WTC11 (cell line): ENCODE measurements around the gene ZNF626.
A peak's percentile ranks its signal among the peaks of the same experiment; 100 is the strongest.

ENCODE experiments used
- MYBL2 ChIP-seq: sonication (generic); formaldehyde crosslinking; IDR thresholded peaks from 2 replicates; pipeline ENCODE4 v1.8.1; 2023; ENCODE audit warnings: mild to moderate bottlenecking, moderate library complexity, missing genetic modification reagents
- NR3C1 ChIP-seq: sonication (generic); formaldehyde crosslinking; conservative IDR thresholded peaks from 2 replicates; pipeline ENCODE4 v1.8.1; 2023; ENCODE audit warnings: low read depth, mild to moderate bottlenecking, missing genetic modification reagents
- SMAD3 ChIP-seq: sonication (generic); formaldehyde crosslinking; IDR thresholded peaks from 2 replicates; pipeline ENCODE4 v1.8.0; 2022; ENCODE audit warnings: missing genetic modification reagents, mild to moderate bottlenecking, borderline replicate concordance
- TEAD1 ChIP-seq: sonication (generic); formaldehyde crosslinking; IDR thresholded peaks from 2 replicates; pipeline ENCODE4 v1.8.0; 2022; ENCODE audit warnings: mild to moderate bottlenecking, missing genetic modification reagents
- ZNF138 ChIP-seq: sonication (generic); formaldehyde crosslinking; conservative IDR thresholded peaks from 2 replicates; pipeline ENCODE4 v1.8.1; 2022; ENCODE audit warnings: mild to moderate bottlenecking, moderate library complexity, missing genetic modification reagents
- ZNF263 ChIP-seq: sonication (generic); formaldehyde crosslinking; IDR thresholded peaks from 2 replicates; pipeline ENCODE4 v1.8.1; 2022; ENCODE audit warnings: low read depth, mild to moderate bottlenecking, moderate library complexity, missing genetic modification reagents
- TF ChIP-seq, protein P1 (sequence below): sonication (generic); formaldehyde crosslinking; IDR thresholded peaks from 2 replicates; pipeline ENCODE4 v1.8.0; 2022; ENCODE audit warnings: missing genetic modification reagents
- TF ChIP-seq, protein P2 (sequence below): fragments of 200-600 bp; IDR thresholded peaks from 2 replicates; pipeline ENCODE4 v1.8.0; 2022; ENCODE audit warnings: antibody characterized with exemption
- TF ChIP-seq, protein P3 (sequence below): sonication (generic); formaldehyde crosslinking; IDR thresholded peaks from 2 replicates; pipeline ENCODE4 v1.8.1; 2023; ENCODE audit warnings: mild to moderate bottlenecking, missing genetic modification reagents, moderate library complexity
- TF ChIP-seq, protein P4 (sequence below): sonication (generic); formaldehyde crosslinking; conservative IDR thresholded peaks from 2 replicates; pipeline ENCODE4 v1.8.1; 2023; ENCODE audit warnings: mild to moderate bottlenecking, low read depth, missing genetic modification reagents, moderate library complexity

DNA sequence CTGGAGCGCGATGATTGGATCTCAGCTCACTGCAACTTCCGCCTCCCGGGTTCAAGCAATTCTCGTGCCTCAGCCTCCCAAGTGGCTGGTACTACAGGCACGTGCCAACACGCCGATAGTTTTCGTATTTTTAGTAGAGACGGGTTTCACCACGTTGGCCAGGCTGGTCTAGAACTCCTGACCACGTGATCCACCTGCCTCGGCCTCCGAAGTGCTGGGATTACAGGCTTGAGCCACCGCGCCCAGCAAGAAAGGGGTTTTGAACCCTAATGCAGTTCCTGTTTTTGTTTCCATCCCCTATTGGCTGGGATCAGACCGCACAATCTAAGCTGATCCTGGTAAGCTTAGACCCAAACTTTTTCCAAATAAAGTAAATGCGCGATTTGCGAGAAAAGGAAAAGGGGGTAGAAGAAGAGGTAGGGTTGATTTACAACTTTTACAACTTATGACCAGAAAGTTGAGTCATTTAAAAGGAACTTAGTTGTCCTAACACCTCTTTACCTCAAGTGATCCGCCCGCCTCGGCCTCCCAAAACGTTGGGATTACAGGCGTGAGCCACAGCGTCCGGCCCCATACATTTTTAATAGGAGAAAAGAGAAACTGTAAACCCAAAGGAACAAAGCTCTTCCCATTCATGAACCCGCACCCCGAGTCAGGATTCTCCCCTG is 764 bp downstream of the ZNF626 start:
- TF ChIP-seq, protein P1, sequence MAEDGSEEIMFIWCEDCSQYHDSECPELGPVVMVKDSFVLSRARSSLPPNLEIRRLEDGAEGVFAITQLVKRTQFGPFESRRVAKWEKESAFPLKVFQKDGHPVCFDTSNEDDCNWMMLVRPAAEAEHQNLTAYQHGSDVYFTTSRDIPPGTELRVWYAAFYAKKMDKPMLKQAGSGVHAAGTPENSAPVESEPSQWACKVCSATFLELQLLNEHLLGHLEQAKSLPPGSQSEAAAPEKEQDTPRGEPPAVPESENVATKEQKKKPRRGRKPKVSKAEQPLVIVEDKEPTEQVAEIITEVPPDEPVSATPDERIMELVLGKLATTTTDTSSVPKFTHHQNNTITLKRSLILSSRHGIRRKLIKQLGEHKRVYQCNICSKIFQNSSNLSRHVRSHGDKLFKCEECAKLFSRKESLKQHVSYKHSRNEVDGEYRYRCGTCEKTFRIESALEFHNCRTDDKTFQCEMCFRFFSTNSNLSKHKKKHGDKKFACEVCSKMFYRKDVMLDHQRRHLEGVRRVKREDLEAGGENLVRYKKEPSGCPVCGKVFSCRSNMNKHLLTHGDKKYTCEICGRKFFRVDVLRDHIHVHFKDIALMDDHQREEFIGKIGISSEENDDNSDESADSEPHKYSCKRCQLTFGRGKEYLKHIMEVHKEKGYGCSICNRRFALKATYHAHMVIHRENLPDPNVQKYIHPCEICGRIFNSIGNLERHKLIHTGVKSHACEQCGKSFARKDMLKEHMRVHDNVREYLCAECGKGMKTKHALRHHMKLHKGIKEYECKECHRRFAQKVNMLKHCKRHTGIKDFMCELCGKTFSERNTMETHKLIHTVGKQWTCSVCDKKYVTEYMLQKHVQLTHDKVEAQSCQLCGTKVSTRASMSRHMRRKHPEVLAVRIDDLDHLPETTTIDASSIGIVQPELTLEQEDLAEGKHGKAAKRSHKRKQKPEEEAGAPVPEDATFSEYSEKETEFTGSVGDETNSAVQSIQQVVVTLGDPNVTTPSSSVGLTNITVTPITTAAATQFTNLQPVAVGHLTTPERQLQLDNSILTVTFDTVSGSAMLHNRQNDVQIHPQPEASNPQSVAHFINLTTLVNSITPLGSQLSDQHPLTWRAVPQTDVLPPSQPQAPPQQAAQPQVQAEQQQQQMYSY (CRISPR knock-in tag): no peak
- TF ChIP-seq, protein P2, sequence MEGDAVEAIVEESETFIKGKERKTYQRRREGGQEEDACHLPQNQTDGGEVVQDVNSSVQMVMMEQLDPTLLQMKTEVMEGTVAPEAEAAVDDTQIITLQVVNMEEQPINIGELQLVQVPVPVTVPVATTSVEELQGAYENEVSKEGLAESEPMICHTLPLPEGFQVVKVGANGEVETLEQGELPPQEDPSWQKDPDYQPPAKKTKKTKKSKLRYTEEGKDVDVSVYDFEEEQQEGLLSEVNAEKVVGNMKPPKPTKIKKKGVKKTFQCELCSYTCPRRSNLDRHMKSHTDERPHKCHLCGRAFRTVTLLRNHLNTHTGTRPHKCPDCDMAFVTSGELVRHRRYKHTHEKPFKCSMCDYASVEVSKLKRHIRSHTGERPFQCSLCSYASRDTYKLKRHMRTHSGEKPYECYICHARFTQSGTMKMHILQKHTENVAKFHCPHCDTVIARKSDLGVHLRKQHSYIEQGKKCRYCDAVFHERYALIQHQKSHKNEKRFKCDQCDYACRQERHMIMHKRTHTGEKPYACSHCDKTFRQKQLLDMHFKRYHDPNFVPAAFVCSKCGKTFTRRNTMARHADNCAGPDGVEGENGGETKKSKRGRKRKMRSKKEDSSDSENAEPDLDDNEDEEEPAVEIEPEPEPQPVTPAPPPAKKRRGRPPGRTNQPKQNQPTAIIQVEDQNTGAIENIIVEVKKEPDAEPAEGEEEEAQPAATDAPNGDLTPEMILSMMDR: no peak
- TF ChIP-seq ZNF138 (CRISPR knock-in tag): no peak
- TF ChIP-seq, protein P3, sequence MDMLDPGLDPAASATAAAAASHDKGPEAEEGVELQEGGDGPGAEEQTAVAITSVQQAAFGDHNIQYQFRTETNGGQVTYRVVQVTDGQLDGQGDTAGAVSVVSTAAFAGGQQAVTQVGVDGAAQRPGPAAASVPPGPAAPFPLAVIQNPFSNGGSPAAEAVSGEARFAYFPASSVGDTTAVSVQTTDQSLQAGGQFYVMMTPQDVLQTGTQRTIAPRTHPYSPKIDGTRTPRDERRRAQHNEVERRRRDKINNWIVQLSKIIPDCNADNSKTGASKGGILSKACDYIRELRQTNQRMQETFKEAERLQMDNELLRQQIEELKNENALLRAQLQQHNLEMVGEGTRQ (CRISPR knock-in tag): peak; percentile 82
- TF ChIP-seq, protein P4, sequence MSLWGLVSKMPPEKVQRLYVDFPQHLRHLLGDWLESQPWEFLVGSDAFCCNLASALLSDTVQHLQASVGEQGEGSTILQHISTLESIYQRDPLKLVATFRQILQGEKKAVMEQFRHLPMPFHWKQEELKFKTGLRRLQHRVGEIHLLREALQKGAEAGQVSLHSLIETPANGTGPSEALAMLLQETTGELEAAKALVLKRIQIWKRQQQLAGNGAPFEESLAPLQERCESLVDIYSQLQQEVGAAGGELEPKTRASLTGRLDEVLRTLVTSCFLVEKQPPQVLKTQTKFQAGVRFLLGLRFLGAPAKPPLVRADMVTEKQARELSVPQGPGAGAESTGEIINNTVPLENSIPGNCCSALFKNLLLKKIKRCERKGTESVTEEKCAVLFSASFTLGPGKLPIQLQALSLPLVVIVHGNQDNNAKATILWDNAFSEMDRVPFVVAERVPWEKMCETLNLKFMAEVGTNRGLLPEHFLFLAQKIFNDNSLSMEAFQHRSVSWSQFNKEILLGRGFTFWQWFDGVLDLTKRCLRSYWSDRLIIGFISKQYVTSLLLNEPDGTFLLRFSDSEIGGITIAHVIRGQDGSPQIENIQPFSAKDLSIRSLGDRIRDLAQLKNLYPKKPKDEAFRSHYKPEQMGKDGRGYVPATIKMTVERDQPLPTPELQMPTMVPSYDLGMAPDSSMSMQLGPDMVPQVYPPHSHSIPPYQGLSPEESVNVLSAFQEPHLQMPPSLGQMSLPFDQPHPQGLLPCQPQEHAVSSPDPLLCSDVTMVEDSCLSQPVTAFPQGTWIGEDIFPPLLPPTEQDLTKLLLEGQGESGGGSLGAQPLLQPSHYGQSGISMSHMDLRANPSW (CRISPR knock-in tag): no peak
- TF ChIP-seq NR3C1 (CRISPR knock-in tag): no peak
- no peak for TF ChIP-seq TEAD1
- no peak for TF ChIP-seq ZNF263 (CRISPR knock-in tag)
- TF ChIP-seq MYBL2 (CRISPR knock-in tag): no peak
- TF ChIP-seq SMAD3 (CRISPR knock-in tag): no peak
